WTC11 (cell line): ENCODE measurements around the gene ACTA2. TPM values are rescaled to one million over a fixed set of nuclear protein-coding genes. Genes with fewer than 3 reads are reported as not detected.

Experiments used
- ATAC-seq: fragments of 200-7000 bp; cut with Tn5 transposase; 2 replicates; pipeline ENCODE4 v1.10.0; 2021; ENCODE audit warnings: mild to moderate bottlenecking, moderate library complexity
- CTCF ChIA-PET: fragments of 300-600 bp; sonication (Branson Sonifier 250); formaldehyde crosslinking; loops from one replicate; lab custom pipeline; 2021; ENCODE audit warnings: antibody characterized with exemption; lab: Charles Lee
- POLR2A ChIA-PET: fragments of 350-600 bp; sonication (Branson Sonifier 250); formaldehyde crosslinking; loops from one replicate; lab custom pipeline; 2021; ENCODE audit warnings: antibody characterized with exemption; lab: Charles Lee
- DNase-seq: peaks from one replicate; pipeline ENCODE4 v3.0.0; 2021; ENCODE audit warnings: low spot score
- H3K27ac Mint-ChIP-seq: 2 replicates; pipeline ENCODE4 v1.8.0; 2021; ENCODE audit warnings: mixed read lengths
- H3K27me3 Mint-ChIP-seq: 2 replicates; pipeline ENCODE4 v1.8.0; 2021; ENCODE audit warnings: low read depth, mild to moderate bottlenecking, moderate library complexity, mixed read lengths
- H3K36me3 Mint-ChIP-seq: 2 replicates; pipeline ENCODE4 v1.8.0; 2021; ENCODE audit warnings: mixed read lengths
- H3K4me1 Mint-ChIP-seq: 2 replicates; pipeline ENCODE4 v1.8.0; 2022; ENCODE audit warnings: mixed read lengths
- H3K4me3 Mint-ChIP-seq: 2 replicates; pipeline ENCODE4 v1.8.0; 2021; ENCODE audit warnings: mild to moderate bottlenecking, moderate library complexity, mixed read lengths
- H3K9me3 Mint-ChIP-seq: 2 replicates; pipeline ENCODE4 v1.8.0; 2021; ENCODE audit warnings: mixed read lengths
- ARID4B ChIP-seq: sonication (generic); formaldehyde crosslinking; IDR thresholded peaks from 2 replicates; pipeline ENCODE4 v1.8.0; 2023; ENCODE audit warnings: missing genetic modification reagents, mild to moderate bottlenecking, borderline replicate concordance
- ATF2 ChIP-seq: sonication (generic); formaldehyde crosslinking; IDR thresholded peaks from 2 replicates; pipeline ENCODE4 v1.8.1; 2022; ENCODE audit warnings: low read depth, missing genetic modification reagents, borderline replicate concordance
- EMX1 ChIP-seq: fragments of 250-450 bp; sonication (Bioruptor Pico); IDR thresholded peaks from 2 replicates; pipeline ENCODE4 v1.8.0; 2021; ENCODE audit warnings: mild to moderate bottlenecking
- ERG ChIP-seq: fragments of 250-450 bp; sonication (Bioruptor Pico); IDR thresholded peaks from 2 replicates; pipeline ENCODE4 v1.8.0; 2021; ENCODE audit warnings: mild to moderate bottlenecking
- GABPB1 ChIP-seq: sonication (generic); formaldehyde crosslinking; IDR thresholded peaks from 2 replicates; pipeline ENCODE4 v1.8.1; 2023; ENCODE audit warnings: mild to moderate bottlenecking, missing genetic modification reagents
- GTF2I ChIP-seq: fragments of 250-450 bp; sonication (Bioruptor Pico); conservative IDR thresholded peaks from 2 replicates; pipeline ENCODE4 v1.4.0; 2021; ENCODE audit warnings: mild to moderate bottlenecking
- IRF2 ChIP-seq: sonication (generic); formaldehyde crosslinking; IDR thresholded peaks from 2 replicates; pipeline ENCODE4 v1.8.0; 2022; ENCODE audit warnings: low read depth, missing genetic modification reagents, borderline replicate concordance
- MXD4 ChIP-seq: fragments of 250-450 bp; sonication (Bioruptor Pico); IDR thresholded peaks from 2 replicates; pipeline ENCODE4 v1.8.0; 2021; ENCODE audit warnings: mild to moderate bottlenecking, moderate library complexity, borderline replicate concordance
- NR2C2 ChIP-seq: sonication (generic); formaldehyde crosslinking; IDR thresholded peaks from 2 replicates; pipeline ENCODE4 v1.8.0; 2022; ENCODE audit warnings: mild to moderate bottlenecking, missing genetic modification reagents
- NR3C1 ChIP-seq: sonication (generic); formaldehyde crosslinking; conservative IDR thresholded peaks from 2 replicates; pipeline ENCODE4 v1.8.1; 2023; ENCODE audit warnings: low read depth, mild to moderate bottlenecking, missing genetic modification reagents
- SMAD4 ChIP-seq: sonication (generic); formaldehyde crosslinking; IDR thresholded peaks from 2 replicates; pipeline ENCODE4 v1.8.0; 2022; ENCODE audit warnings: mild to moderate bottlenecking, missing genetic modification reagents
- SOX15 ChIP-seq: fragments of 250-450 bp; sonication (Bioruptor Pico); IDR thresholded peaks from 2 replicates; pipeline ENCODE4 v1.9.0; 2021; ENCODE audit warnings: mild to moderate bottlenecking
- STAT6 ChIP-seq: sonication (generic); formaldehyde crosslinking; conservative IDR thresholded peaks from 2 replicates; pipeline ENCODE4 v1.8.1; 2023; ENCODE audit warnings: mild to moderate bottlenecking, low read depth, missing genetic modification reagents, moderate library complexity
- TEAD1 ChIP-seq: sonication (generic); formaldehyde crosslinking; IDR thresholded peaks from 2 replicates; pipeline ENCODE4 v1.8.0; 2022; ENCODE audit warnings: mild to moderate bottlenecking, missing genetic modification reagents
- ZBTB43 ChIP-seq: sonication (generic); formaldehyde crosslinking; IDR thresholded peaks from 2 replicates; pipeline ENCODE4 v1.8.1; 2023; ENCODE audit warnings: mild to moderate bottlenecking, missing genetic modification reagents
- ZNF219 ChIP-seq: sonication (generic); formaldehyde crosslinking; IDR thresholded peaks from 2 replicates; pipeline ENCODE4 v1.8.0; 2023; ENCODE audit warnings: missing genetic modification reagents, mild to moderate bottlenecking, borderline replicate concordance
- ZNF232 ChIP-seq: sonication (generic); formaldehyde crosslinking; IDR thresholded peaks from 2 replicates; pipeline ENCODE4 v1.8.0; 2022; ENCODE audit warnings: mild to moderate bottlenecking, missing genetic modification reagents
- ZNF281 ChIP-seq: sonication (generic); formaldehyde crosslinking; IDR thresholded peaks from 2 replicates; pipeline ENCODE4 v1.8.0; 2023; ENCODE audit warnings: mild to moderate bottlenecking, missing genetic modification reagents
- total RNA-seq: library from RNA; stranded (reverse); gene quantifications from 3 replicates; pipeline ENCODE4 v1.2.3, GENCODE V29; 2021

ACTA2 gene
- total RNA-seq, 1 experiment from 2014 or later, result 4.4 TPM

- TF ChIP-seq ARID4B (CRISPR knock-in tag), result no peak
- TF ChIP-seq NR3C1 (CRISPR knock-in tag), result no peak
- no peak for TF ChIP-seq IRF2
- no peak for TF ChIP-seq ERG (CRISPR knock-in tag)
- no peak for TF ChIP-seq GTF2I
- no peak for TF ChIP-seq ZBTB43 (CRISPR knock-in tag)
Measured at GRCh38 chr10:88989824-88990383, 37.3 kb upstream of the ACTA2 start (continued).

- peak overlapping the region; percentile 88 for H3K4me3 Mint-ChIP-seq
- CTCF ChIA-PET, result interaction anchor here (1.2 to 4.9 kb wide), 3 partner anchors 45 to 261 kb away, joined by 4 to 58 read pairs (median 11); no protein-coding TSS in a partner anchor
- no peak for ATAC-seq
- H3K27me3 Mint-ChIP-seq, result peaks cover 36% of the 10 kb centered on the region
- TF ChIP-seq ZNF232 (CRISPR knock-in tag) (no peak), NR3C1 (CRISPR knock-in tag) (no peak), ZNF219 (CRISPR knock-in tag) (no peak), ATF2 (no peak), GABPB1 (no peak), NR2C2 (CRISPR knock-in tag) (no peak), TEAD1 (no peak), SMAD4 (CRISPR knock-in tag) (no peak), ZNF281 (CRISPR knock-in tag) (no peak), STAT6 (CRISPR knock-in tag) (no peak), SOX15 (CRISPR knock-in tag) (no peak), MXD4 (CRISPR knock-in tag) (no peak), EMX1 (CRISPR knock-in tag) (no peak)
- H3K36me3 Mint-ChIP-seq, result no peaks in the 10 kb centered on the region
- POLR2A ChIA-PET, result no interaction called here
- DNase-seq, result no peak
- no peaks in the 10 kb centered on the region for H3K9me3 Mint-ChIP-seq
- H3K4me1 Mint-ChIP-seq, result peaks cover 33% of the 10 kb centered on the region
- no peak overlapping the region for H3K27ac Mint-ChIP-seq
Measured at GRCh38 chr10:88989423-88989822, 36.9 kb upstream of the ACTA2 start.
